ENCODE measurements around the gene ROBO3.

ROBO3 gene

GRCh38 chr11:124891373-124891861 lies 26.2 kb downstream of the ROBO3 start:
- DNase-seq (ENCODE audit: low read depth, low spot score) = no peak

- no peak for DNase-seq (ENCODE audit: low read depth, low spot score)
Observed at GRCh38 chr11:124892146-124892545, 26.9 kb downstream of the ROBO3 start.

GRCh38 chr11:124892750-124893454 lies 27.7 kb downstream of the ROBO3 start:
- DNase-seq (ENCODE audit: low read depth, low spot score) = no peak

- no peak for DNase-seq (ENCODE audit: low read depth, low spot score)
Observed at GRCh38 chr11:124893781-124894401, 28.7 kb downstream of the ROBO3 start.

- DNase-seq (ENCODE audit: low read depth, low spot score) = no peak
Observed at GRCh38 chr11:124894606-124895430, 29.6 kb downstream of the ROBO3 start.

GRCh38 chr11:124895471-124895971 lies 30.3 kb downstream of the ROBO3 start:
- no peak for DNase-seq (ENCODE audit: low read depth, low spot score)

- DNase-seq (ENCODE audit: low read depth, low spot score) = no peak
Observed at GRCh38 chr11:124896071-124896750, 31.0 kb downstream of the ROBO3 start.

GRCh38 chr11:124896821-124897391 lies 31.7 kb downstream of the ROBO3 start:
- DNase-seq (ENCODE audit: low read depth, low spot score) = no peak

- DNase-seq (ENCODE audit: low read depth, low spot score) = no peak
Observed at GRCh38 chr11:124897674-124898262, 32.5 kb downstream of the ROBO3 start, which contains the start of gene ROBO4. Gene ROBO4, minus strand, starts transcription at chr11:124897865. Its CDS starts 70 bp downstream, at chr11:124897795.

GRCh38 chr11:124898263-124898680 lies 33.0 kb downstream of the ROBO3 start:
- no peak for DNase-seq (ENCODE audit: low read depth, low spot score)

- DNase-seq (ENCODE audit: low read depth, low spot score) = no peak
Observed at GRCh38 chr11:124898711-124899110, 33.5 kb downstream of the ROBO3 start.

- DNase-seq (ENCODE audit: low read depth, low spot score) = no peak
Observed at GRCh38 chr11:124899383-124900145, 34.3 kb downstream of the ROBO3 start.

GRCh38 chr11:124900464-124900863 lies 35.2 kb downstream of the ROBO3 start:
- peak; percentile 28 for DNase-seq (ENCODE audit: low read depth, low spot score)

GRCh38 chr11:124902616-124903015 lies 37.4 kb downstream of the ROBO3 start:
- DNase-seq (ENCODE audit: low read depth, low spot score) = no peak

GRCh38 chr11:124915541-124916369 lies 50.5 kb downstream of the ROBO3 start:
- DNase-seq (ENCODE audit: low read depth, low spot score) = no peak

GRCh38 chr11:124916370-124916710 lies 51.1 kb downstream of the ROBO3 start:
- no peak for DNase-seq (ENCODE audit: low read depth, low spot score)

- no peak for DNase-seq (ENCODE audit: low read depth, low spot score)
Observed at GRCh38 chr11:124917115-124917637, 51.9 kb downstream of the ROBO3 start.

- DNase-seq (ENCODE audit: low read depth, low spot score) = no peak
Observed at GRCh38 chr11:124918950-124919349, 53.7 kb downstream of the ROBO3 start, which contains the start of gene HEPN1. Gene HEPN1, plus strand, starts transcription at chr11:124919250.

- no peak for DNase-seq (ENCODE audit: low read depth, low spot score)
Observed at GRCh38 chr11:124919898-124920297, 54.7 kb downstream of the ROBO3 start.

All from smooth muscle cell of the brain vasculature (primary cell).